Hematopoietic multipotent progenitor cell treated with erythropoietin and hydrocortisone succinate and interleukin-3 and kit ligand, for 6 days (in vitro differentiated cells): ENCODE data around the gene C19orf73.
"Not testable (repeated sequence)": the region's sequence is repeated elsewhere in the genome, so short reads cannot be mapped to it uniquely, and the experiment has no call there.

Experiments
- DNase-seq: peaks from one replicate; pipeline ENCODE4 v3.0.0-alpha.2; 2015

The C19orf73 gene

GRCh38 chr19:49148784-49149651 is 30.1 kb upstream of the C19orf73 start:
- peak; percentile 99 for DNase-seq

- no peak for DNase-seq
These were observed 29.2 kb upstream of the C19orf73 start for GRCh38 chr19:49148044-49148682.

- not testable (repeated sequence) for DNase-seq
These were observed 27.4 kb upstream of the C19orf73 start for GRCh38 chr19:49146408-49146770.

- DNase-seq = peak; percentile 86
These were observed 26.8 kb upstream of the C19orf73 start for GRCh38 chr19:49145573-49146407.

GRCh38 chr19:49142866-49143335 is 24.0 kb upstream of the C19orf73 start:
- DNase-seq = peak; percentile 94

- DNase-seq = no peak
These were observed 22.4 kb upstream of the C19orf73 start for GRCh38 chr19:49141352-49141751.

GRCh38 chr19:49140951-49141350 is 22.0 kb upstream of the C19orf73 start:
- no peak for DNase-seq

- DNase-seq = no peak
These were observed 17.8 kb upstream of the C19orf73 start for GRCh38 chr19:49136771-49137171.

GRCh38 chr19:49135686-49136085 is 16.7 kb upstream of the C19orf73 start:
- no peak for DNase-seq

GRCh38 chr19:49133621-49134454 is 14.9 kb upstream of the C19orf73 start:
- DNase-seq = peak; percentile 76

GRCh38 chr19:49132974-49133609 is 14.1 kb upstream of the C19orf73 start:
- peak; percentile 52 for DNase-seq

GRCh38 chr19:49130325-49130724 is 11.4 kb upstream of the C19orf73 start:
- DNase-seq = no peak

GRCh38 chr19:49129238-49129583 is 10.3 kb upstream of the C19orf73 start:
- DNase-seq = no peak

- DNase-seq = no peak
These were observed 9.7 kb upstream of the C19orf73 start for GRCh38 chr19:49128545-49129237.

GRCh38 chr19:49127674-49128544 is 9.0 kb upstream of the C19orf73 start:
- peak; percentile 99 for DNase-seq

GRCh38 chr19:49127225-49127624 is 8.3 kb upstream of the C19orf73 start:
- DNase-seq = not testable (repeated sequence)

GRCh38 chr19:49126575-49126974 is 7.6 kb upstream of the C19orf73 start:
- no peak for DNase-seq

- no peak for DNase-seq
These were observed 6.2 kb upstream of the C19orf73 start for GRCh38 chr19:49125025-49125731.

- not testable (repeated sequence) for DNase-seq
These were observed 4.3 kb upstream of the C19orf73 start for GRCh38 chr19:49123285-49123684.

- not testable (repeated sequence) for DNase-seq
These were observed 2.9 kb upstream of the C19orf73 start for GRCh38 chr19:49121841-49122240.
